Ishikawa (cell line): Measurements from ENCODE around the gene SLC17A5.

Experiments used
- CREB1 ChIP-seq: IDR thresholded peaks from 2 replicates; pipeline ENCODE4 v1.6.1; 2012; ENCODE audit warnings: low read depth
- EGR1 ChIP-seq: IDR thresholded peaks from 2 replicates; pipeline ENCODE4 v1.6.1; 2012
- EP300 ChIP-seq: IDR thresholded peaks from 2 replicates; pipeline ENCODE4 v1.6.1; 2012; ENCODE audit warnings: borderline replicate concordance
- FOXM1 ChIP-seq: IDR thresholded peaks from 2 replicates; pipeline ENCODE4 v1.6.1; 2012; ENCODE audit warnings: low read depth, borderline replicate concordance
- TCF12 ChIP-seq: IDR thresholded peaks from 2 replicates; pipeline ENCODE4 v1.6.1; 2012; ENCODE audit warnings: low read depth
- TEAD4 ChIP-seq: IDR thresholded peaks from 2 replicates; pipeline ENCODE4 v1.6.1; 2012
- YY1 ChIP-seq: IDR thresholded peaks from 2 replicates; pipeline ENCODE4 v1.6.1; 2012; ENCODE audit warnings: low read depth
- TF ChIP-seq, protein P1 (sequence below): IDR thresholded peaks from 2 replicates; pipeline ENCODE4 v1.6.1; 2012
- TF ChIP-seq, protein P2 (sequence below): IDR thresholded peaks from 2 replicates; pipeline ENCODE4 v1.6.1; 2012; ENCODE audit warnings: low read depth, mild to moderate bottlenecking
- TF ChIP-seq, protein P3 (sequence below): IDR thresholded peaks from 2 replicates; pipeline ENCODE4 v1.6.1; 2012

DNA sequence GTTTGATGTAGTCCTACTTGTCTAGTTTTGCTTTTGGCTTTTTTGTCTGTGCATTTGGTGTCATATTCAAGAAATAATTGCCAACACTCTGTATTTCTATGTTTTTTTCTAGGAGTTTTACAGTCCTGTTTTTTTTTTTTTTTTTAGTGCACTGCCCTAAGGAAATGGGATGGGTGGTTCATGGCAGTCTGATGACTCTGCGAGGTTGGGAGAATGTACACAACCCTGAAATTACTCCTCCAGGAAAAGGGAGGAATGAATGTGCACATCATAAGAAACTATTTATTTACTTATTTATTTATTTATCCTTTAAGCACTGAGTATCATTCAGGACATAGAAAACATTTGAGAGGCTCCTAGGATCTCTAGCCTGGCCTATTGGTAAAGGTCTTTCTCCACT, 15.2 kb upstream of the SLC17A5 start:
- TF ChIP-seq YY1 (no peak), EP300 (no peak), TCF12 (no peak), EGR1 (no peak), TEAD4 (no peak), CREB1 (no peak), FOXM1 (no peak)
- TF ChIP-seq, protein P1, sequence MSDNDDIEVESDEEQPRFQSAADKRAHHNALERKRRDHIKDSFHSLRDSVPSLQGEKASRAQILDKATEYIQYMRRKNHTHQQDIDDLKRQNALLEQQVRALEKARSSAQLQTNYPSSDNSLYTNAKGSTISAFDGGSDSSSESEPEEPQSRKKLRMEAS: no peak
- TF ChIP-seq, protein P2, sequence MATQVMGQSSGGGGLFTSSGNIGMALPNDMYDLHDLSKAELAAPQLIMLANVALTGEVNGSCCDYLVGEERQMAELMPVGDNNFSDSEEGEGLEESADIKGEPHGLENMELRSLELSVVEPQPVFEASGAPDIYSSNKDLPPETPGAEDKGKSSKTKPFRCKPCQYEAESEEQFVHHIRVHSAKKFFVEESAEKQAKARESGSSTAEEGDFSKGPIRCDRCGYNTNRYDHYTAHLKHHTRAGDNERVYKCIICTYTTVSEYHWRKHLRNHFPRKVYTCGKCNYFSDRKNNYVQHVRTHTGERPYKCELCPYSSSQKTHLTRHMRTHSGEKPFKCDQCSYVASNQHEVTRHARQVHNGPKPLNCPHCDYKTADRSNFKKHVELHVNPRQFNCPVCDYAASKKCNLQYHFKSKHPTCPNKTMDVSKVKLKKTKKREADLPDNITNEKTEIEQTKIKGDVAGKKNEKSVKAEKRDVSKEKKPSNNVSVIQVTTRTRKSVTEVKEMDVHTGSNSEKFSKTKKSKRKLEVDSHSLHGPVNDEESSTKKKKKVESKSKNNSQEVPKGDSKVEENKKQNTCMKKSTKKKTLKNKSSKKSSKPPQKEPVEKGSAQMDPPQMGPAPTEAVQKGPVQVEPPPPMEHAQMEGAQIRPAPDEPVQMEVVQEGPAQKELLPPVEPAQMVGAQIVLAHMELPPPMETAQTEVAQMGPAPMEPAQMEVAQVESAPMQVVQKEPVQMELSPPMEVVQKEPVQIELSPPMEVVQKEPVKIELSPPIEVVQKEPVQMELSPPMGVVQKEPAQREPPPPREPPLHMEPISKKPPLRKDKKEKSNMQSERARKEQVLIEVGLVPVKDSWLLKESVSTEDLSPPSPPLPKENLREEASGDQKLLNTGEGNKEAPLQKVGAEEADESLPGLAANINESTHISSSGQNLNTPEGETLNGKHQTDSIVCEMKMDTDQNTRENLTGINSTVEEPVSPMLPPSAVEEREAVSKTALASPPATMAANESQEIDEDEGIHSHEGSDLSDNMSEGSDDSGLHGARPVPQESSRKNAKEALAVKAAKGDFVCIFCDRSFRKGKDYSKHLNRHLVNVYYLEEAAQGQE: no peak
- TF ChIP-seq, protein P3, sequence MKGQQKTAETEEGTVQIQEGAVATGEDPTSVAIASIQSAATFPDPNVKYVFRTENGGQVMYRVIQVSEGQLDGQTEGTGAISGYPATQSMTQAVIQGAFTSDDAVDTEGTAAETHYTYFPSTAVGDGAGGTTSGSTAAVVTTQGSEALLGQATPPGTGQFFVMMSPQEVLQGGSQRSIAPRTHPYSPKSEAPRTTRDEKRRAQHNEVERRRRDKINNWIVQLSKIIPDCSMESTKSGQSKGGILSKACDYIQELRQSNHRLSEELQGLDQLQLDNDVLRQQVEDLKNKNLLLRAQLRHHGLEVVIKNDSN: no peak
